IPS DF 6.9 (cell line): Measurements from ENCODE around the gene INKA2.

Experiments
- DNase-seq: peaks from one replicate; pipeline ENCODE4 v3.0.0-alpha.2; 2013; ENCODE audit warnings: low read depth, low spot score
- H3K27ac ChIP-seq: one replicate; pipeline ENCODE4 v1.5.1; 2013; ENCODE audit warnings: low read length, control low read depth
- H3K27me3 ChIP-seq: 2 replicates; pipeline ENCODE4 v1.6.1; 2013; ENCODE audit warnings: mild to moderate bottlenecking, low read length; ENCODE audit not compliant: control insufficient read depth, insufficient read depth
- H3K36me3 ChIP-seq: 2 replicates; pipeline ENCODE4 v1.6.1; 2013; ENCODE audit warnings: low read length; ENCODE audit not compliant: control insufficient read depth, insufficient read depth
- H3K4me1 ChIP-seq: 2 replicates; pipeline ENCODE4 v1.6.1; 2013; ENCODE audit warnings: low read length; ENCODE audit not compliant: control insufficient read depth, insufficient read depth
- H3K4me3 ChIP-seq: 2 replicates; pipeline ENCODE4 v1.5.1; 2013; ENCODE audit warnings: mild to moderate bottlenecking, low read length
- H3K9me3 ChIP-seq: 2 replicates; pipeline ENCODE4 v1.6.1; 2013; ENCODE audit warnings: low read length, inconsistent platforms; ENCODE audit not compliant: control insufficient read depth, insufficient read depth
- WGBS: extraction: QIAGEN DNeasy Blood & Tissue Kit; methylation state at CpG from one replicate; pipeline ENCODE4 v1.1.7; 2013; ENCODE audit warnings: mixed read lengths, missing lambda C conversion rate; ENCODE audit not compliant: insufficient read length, insufficient coverage; 5-methylcytosine and 5-hydroxymethylcytosine counted together

The INKA2 gene

GRCh38 chr1:111705841-111706240 lies 33.4 kb downstream of the INKA2 start:
- DNase-seq: no peak
- no peak overlapping the region for H3K4me3 ChIP-seq
- no peaks in the 10 kb centered on the region for H3K27me3 ChIP-seq
- no peaks in the 10 kb centered on the region for H3K9me3 ChIP-seq
- no CpG with 5 or more reads among the region's 3 CpGs for WGBS
- no peak overlapping the region for H3K27ac ChIP-seq
- H3K4me1 ChIP-seq: no peaks in the 10 kb centered on the region
- no peaks in the 10 kb centered on the region; the same call in 1 of the 2 replicates for H3K36me3 ChIP-seq

- no peaks in the 10 kb centered on the region; the same call in 1 of the 2 replicates for H3K36me3 ChIP-seq
- no peaks in the 10 kb centered on the region for H3K4me1 ChIP-seq
Observed at GRCh38 chr1:111704776-111705175, 34.4 kb downstream of the INKA2 start.

GRCh38 chr1:111704240-111704639 lies 35.0 kb downstream of the INKA2 start:
- no peaks in the 10 kb centered on the region; the same call in 1 of the 2 replicates for H3K36me3 ChIP-seq
- no CpG with 5 or more reads among the region's 2 CpGs for WGBS
- H3K27ac ChIP-seq: no peak overlapping the region

More at GRCh38 chr1:111704776-111705175, 34.4 kb downstream of the INKA2 start:
- no peak for DNase-seq
- no peaks in the 10 kb centered on the region for H3K9me3 ChIP-seq
- H3K27me3 ChIP-seq: no peaks in the 10 kb centered on the region
- H3K4me3 ChIP-seq: no peak overlapping the region
- H3K27ac ChIP-seq: no peak overlapping the region

GRCh38 chr1:111702504-111703050 lies 36.6 kb downstream of the INKA2 start:
- DNase-seq: no peak
- no peaks in the 10 kb centered on the region for H3K4me1 ChIP-seq
- WGBS: no CpG with 5 or more reads among the region's 5 CpGs

More at GRCh38 chr1:111704240-111704639, 35.0 kb downstream of the INKA2 start:
- no peaks in the 10 kb centered on the region for H3K4me1 ChIP-seq
- DNase-seq: no peak
- no peaks in the 10 kb centered on the region for H3K9me3 ChIP-seq
- no peaks in the 10 kb centered on the region for H3K27me3 ChIP-seq
- no peak overlapping the region for H3K4me3 ChIP-seq

GRCh38 chr1:111699268-111699667 lies 39.9 kb downstream of the INKA2 start:
- Histone ChIP-seq H3K27ac (no peak overlapping the region), H3K4me3 (no peak overlapping the region), H3K36me3 (no peaks in the 10 kb centered on the region), H3K4me1 (no peaks in the 10 kb centered on the region), H3K27me3 (no peaks in the 10 kb centered on the region), H3K9me3 (no peaks in the 10 kb centered on the region)
- no peak for DNase-seq

More at GRCh38 chr1:111702504-111703050, 36.6 kb downstream of the INKA2 start:
- Histone ChIP-seq H3K36me3 (no peaks in the 10 kb centered on the region), H3K9me3 (no peaks in the 10 kb centered on the region), H3K4me3 (no peak overlapping the region), H3K27me3 (no peaks in the 10 kb centered on the region), H3K27ac (no peak overlapping the region)

- no peaks in the 10 kb centered on the region for H3K4me1 ChIP-seq
- no peak for DNase-seq
- H3K9me3 ChIP-seq: no peaks in the 10 kb centered on the region
- no peaks in the 10 kb centered on the region for H3K27me3 ChIP-seq
- no peak overlapping the region for H3K27ac ChIP-seq
- no peak overlapping the region for H3K4me3 ChIP-seq
- H3K36me3 ChIP-seq: no peaks in the 10 kb centered on the region
Observed at GRCh38 chr1:111696330-111696729, 42.9 kb downstream of the INKA2 start.

GRCh38 chr1:111695801-111696200 lies 43.4 kb downstream of the INKA2 start:
- Histone ChIP-seq H3K27me3 (no peaks in the 10 kb centered on the region), H3K27ac (no peak overlapping the region), H3K4me1 (no peaks in the 10 kb centered on the region), H3K36me3 (no peaks in the 10 kb centered on the region), H3K9me3 (no peaks in the 10 kb centered on the region), H3K4me3 (no peak overlapping the region)
- DNase-seq: no peak
- no CpG with 5 or more reads among the region's 1 CpG for WGBS

GRCh38 chr1:111691886-111692285 lies 47.3 kb downstream of the INKA2 start:
- no peak for DNase-seq
- Histone ChIP-seq H3K27ac (no peak overlapping the region), H3K36me3 (no peaks in the 10 kb centered on the region), H3K27me3 (no peaks in the 10 kb centered on the region), H3K4me3 (no peak overlapping the region), H3K9me3 (no peaks in the 10 kb centered on the region), H3K4me1 (no peaks in the 10 kb centered on the region)
- no CpG with 5 or more reads among the region's 1 CpG for WGBS

- no peaks in the 10 kb centered on the region for H3K27me3 ChIP-seq
- DNase-seq: no peak
- no peak overlapping the region for H3K4me3 ChIP-seq
- H3K27ac ChIP-seq: no peak overlapping the region
- no peaks in the 10 kb centered on the region for H3K36me3 ChIP-seq
- H3K4me1 ChIP-seq: no peaks in the 10 kb centered on the region
- no peaks in the 10 kb centered on the region for H3K9me3 ChIP-seq
Observed at GRCh38 chr1:111690306-111690617, 48.9 kb downstream of the INKA2 start.
